ENCODE measurements around the gene COL18A1.

- TF ChIP-seq EZH2 (IDR thresholded peaks at IDR 0.05; ENCODE audit: borderline replicate concordance) = no peak
- no peak for TF ChIP-seq CTCF (IDR thresholded peaks at IDR 0.05; ENCODE audit: poor library complexity)
- no peak for TF ChIP-seq EZH2phosphoT487 (IDR thresholded peaks at IDR 0.05; ENCODE audit: low read depth, severe bottlenecking, unreplicated experiment)
These were observed 17.5 kb upstream of the COL18A1 start for GRCh38 chr21:45387506-45387905.

Measured in hepatocyte (in vitro differentiated cells).